Measurements from ENCODE around the gene TMEM123. TPM values are rescaled to one million over a fixed set of nuclear protein-coding genes. Genes with fewer than 3 reads are reported as not detected.
A peak's percentile ranks its signal among the peaks of the same experiment; 100 is the strongest.

Gene TMEM123
- total and polyA plus RNA-seq, 10 of the 15 experiments (the other 5 are each of a cell fraction or from before 2014, with no cell fraction given): 35.1 to 667 (median 123) TPM

DNA sequence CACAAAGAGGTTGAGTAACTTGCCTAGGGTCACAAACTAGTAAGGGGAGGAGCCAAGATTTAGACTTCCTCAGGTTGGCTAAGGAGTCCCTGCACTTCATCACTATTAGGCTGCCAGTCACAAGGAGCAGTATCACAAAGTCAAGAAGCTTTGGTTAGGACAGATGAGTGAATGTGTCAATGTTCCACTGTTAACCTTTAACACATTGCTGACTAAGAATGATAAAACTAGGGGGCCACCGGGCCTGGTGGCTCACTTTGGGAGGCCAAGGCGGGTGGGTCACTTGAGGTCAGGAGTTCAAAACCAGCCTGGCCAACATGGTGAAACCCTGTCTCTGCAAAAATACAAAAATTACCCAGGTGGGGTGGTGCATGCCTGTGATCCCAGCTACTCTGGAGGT is 32.0 kb downstream of the TMEM123 start:
- DNase-seq (ENCODE audit: low read depth, low spot score) (peak; percentile 40), ATAC-seq (peak; percentile 83), FAIRE-seq (no peak)
- BruUV-seq (replicated peaks): no TSS peak
- H3K79me2 ChIP-seq (ENCODE audit: control insufficient read depth, insufficient read depth, low read length): peaks cover 32% of the 10 kb centered on the region
- POLR2A ChIA-PET: interaction anchor here (1.3 to 2.1 kb wide), 2 partner anchors 10 to 12 kb away, joined by 4 to 10 read pairs; no protein-coding TSS in a partner anchor
- H2AFZ ChIP-seq (ENCODE audit: control insufficient read depth, low read depth, low read length): no peak overlapping the region
- in situ Hi-C loops (cut with MboI): no loop called here
- no peaks in the 10 kb centered on the region for H4K20me1 ChIP-seq (ENCODE audit: control insufficient read depth, insufficient read depth)
- H3K27ac ChIP-seq (ENCODE audit: control insufficient read depth, insufficient read depth): no peak overlapping the region
- H3K4me2 ChIP-seq (ENCODE audit: control insufficient read depth, insufficient read depth): no peak overlapping the region
- RAD21 ChIA-PET (ENCODE audit: unreplicated experiment): interaction anchor here (1.0 to 3.6 kb wide), 9 partner anchors 10 to 246 kb away, joined by 3 to 22 read pairs (median 6); no protein-coding TSS in a partner anchor
- SMC1A ChIA-PET (ENCODE audit: uncharacterized antibody, unreplicated experiment): interaction anchor here (0.9 to 4.4 kb wide), 15 partner anchors 10 to 125 kb away, joined by 3 to 15 read pairs (median 5); no protein-coding TSS in a partner anchor
- CTCF ChIA-PET: interaction anchor here (0.9 to 2.0 kb wide), 6 partner anchors 10 to 172 kb away, joined by 3 to 10 read pairs (median 3); no protein-coding TSS in a partner anchor
- H3K36me3 ChIP-seq (ENCODE audit: control insufficient read depth in 2 of 2, insufficient read depth in 2 of 2, low read length in 1 of 2): peaks cover 0 to 1% of the 10 kb centered on the region in 2 experiments; a peak in 1 of 4 replicates
- H3K4me1 ChIP-seq (ENCODE audit: control insufficient read depth, insufficient read depth, low read length): peaks cover 4% of the 10 kb centered on the region; the same call in 1 of the 2 replicates
- 19% methylated on average over 2 of the region's 2 CpGs for WGBS (ENCODE audit: insufficient coverage, insufficient replicate concordance, low lambda C conversion rate, missing lambda C conversion rate)
- peaks cover 6% of the 10 kb centered on the region for H3K9me3 ChIP-seq (replicated peaks; ENCODE audit: control insufficient read depth, insufficient read depth, low read length)
- intact Hi-C loops (cut with micrococcal nuclease; ENCODE audit: unreplicated experiment): no loop called here
- no peak overlapping the region for H3K4me3 ChIP-seq
- no peak overlapping the region for H3K9ac ChIP-seq (ENCODE audit: control insufficient read depth, insufficient read depth, low read length)
- no peaks in the 10 kb centered on the region for H3K27me3 ChIP-seq (replicated peaks in 1 of 2; ENCODE audit: control insufficient read depth in 2 of 2, insufficient read depth in 2 of 2, low read length in 1 of 2)
- TF ChIP-seq GATAD2B (conservative IDR thresholded peaks at IDR 0.05; ENCODE audit: low read depth) (no peak; the same call in 1 of the 2 replicates), POLR2AphosphoS5 (IDR thresholded peaks at IDR 0.05; ENCODE audit: low read length) (peak; percentile 31; the same call in 1 of the 2 replicates), NFYA (IDR thresholded peaks at IDR 0.05; ENCODE audit: borderline replicate concordance, low read depth, low read length) (no peak), SMARCA5 (IDR thresholded peaks at IDR 0.05) (0 out of 2 replicates have a peak, but pooled peaks have one; percentile 52), NR2C1 (IDR thresholded peaks at IDR 0.05) (peak; percentile 40), SMC3 (IDR thresholded peaks at IDR 0.05; ENCODE audit: borderline replicate concordance, low read length) (no peak), NBN (IDR thresholded peaks at IDR 0.05) (no peak), TARDBP (IDR thresholded peaks at IDR 0.05; ENCODE audit: borderline replicate concordance) (no peak), ZNF592 (IDR thresholded peaks at IDR 0.05) (no peak), PKNOX1 (IDR thresholded peaks at IDR 0.05) (peak; percentile 85)
- TF ChIP-seq, protein P1, sequence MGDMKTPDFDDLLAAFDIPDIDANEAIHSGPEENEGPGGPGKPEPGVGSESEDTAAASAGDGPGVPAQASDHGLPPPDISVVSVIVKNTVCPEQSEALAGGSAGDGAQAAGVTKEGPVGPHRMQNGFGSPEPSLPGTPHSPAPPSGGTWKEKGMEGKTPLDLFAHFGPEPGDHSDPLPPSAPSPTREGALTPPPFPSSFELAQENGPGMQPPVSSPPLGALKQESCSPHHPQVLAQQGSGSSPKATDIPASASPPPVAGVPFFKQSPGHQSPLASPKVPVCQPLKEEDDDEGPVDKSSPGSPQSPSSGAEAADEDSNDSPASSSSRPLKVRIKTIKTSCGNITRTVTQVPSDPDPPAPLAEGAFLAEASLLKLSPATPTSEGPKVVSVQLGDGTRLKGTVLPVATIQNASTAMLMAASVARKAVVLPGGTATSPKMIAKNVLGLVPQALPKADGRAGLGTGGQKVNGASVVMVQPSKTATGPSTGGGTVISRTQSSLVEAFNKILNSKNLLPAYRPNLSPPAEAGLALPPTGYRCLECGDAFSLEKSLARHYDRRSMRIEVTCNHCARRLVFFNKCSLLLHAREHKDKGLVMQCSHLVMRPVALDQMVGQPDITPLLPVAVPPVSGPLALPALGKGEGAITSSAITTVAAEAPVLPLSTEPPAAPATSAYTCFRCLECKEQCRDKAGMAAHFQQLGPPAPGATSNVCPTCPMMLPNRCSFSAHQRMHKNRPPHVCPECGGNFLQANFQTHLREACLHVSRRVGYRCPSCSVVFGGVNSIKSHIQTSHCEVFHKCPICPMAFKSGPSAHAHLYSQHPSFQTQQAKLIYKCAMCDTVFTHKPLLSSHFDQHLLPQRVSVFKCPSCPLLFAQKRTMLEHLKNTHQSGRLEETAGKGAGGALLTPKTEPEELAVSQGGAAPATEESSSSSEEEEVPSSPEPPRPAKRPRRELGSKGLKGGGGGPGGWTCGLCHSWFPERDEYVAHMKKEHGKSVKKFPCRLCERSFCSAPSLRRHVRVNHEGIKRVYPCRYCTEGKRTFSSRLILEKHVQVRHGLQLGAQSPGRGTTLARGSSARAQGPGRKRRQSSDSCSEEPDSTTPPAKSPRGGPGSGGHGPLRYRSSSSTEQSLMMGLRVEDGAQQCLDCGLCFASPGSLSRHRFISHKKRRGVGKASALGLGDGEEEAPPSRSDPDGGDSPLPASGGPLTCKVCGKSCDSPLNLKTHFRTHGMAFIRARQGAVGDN (IDR thresholded peaks at IDR 0.05): 0 out of 2 replicates have a peak, but pooled peaks have one; percentile 36

Measured in GM12878 (cell line).